Chondrocyte (in vitro differentiated cells): ENCODE results near the gene ZYX. TPM values are rescaled to one million over a fixed set of nuclear protein-coding genes. Genes with fewer than 3 reads are reported as not detected.
"Not testable (repeated sequence)": the region's sequence is repeated elsewhere in the genome, so short reads cannot be mapped to it uniquely, and the experiment has no call there.

Source experiments
- DNase-seq: peaks from one replicate; pipeline ENCODE4 v3.0.0; 2021; ENCODE audit warnings: mixed read lengths, low spot score
- H3K27ac Mint-ChIP-seq: one replicate; pipeline ENCODE4 v1.8.0; 2021; ENCODE audit warnings: mild to moderate bottlenecking, moderate library complexity, mixed read lengths; ENCODE audit not compliant: unreplicated experiment
- H3K27me3 Mint-ChIP-seq: 2 replicates; pipeline ENCODE4 v1.8.0; 2021; ENCODE audit warnings: low read depth, mixed read lengths
- H3K36me3 Mint-ChIP-seq: 2 replicates; pipeline ENCODE4 v1.8.0; 2021; ENCODE audit warnings: low read depth, mixed read lengths
- H3K4me1 Mint-ChIP-seq: 2 replicates; pipeline ENCODE4 v1.8.0; 2021; ENCODE audit warnings: low read depth, mild to moderate bottlenecking, mixed read lengths
- H3K4me3 Mint-ChIP-seq: one replicate; pipeline ENCODE4 v1.8.0; 2021; ENCODE audit warnings: mild to moderate bottlenecking, moderate library complexity, mixed read lengths; ENCODE audit not compliant: unreplicated experiment
- H3K9me3 Mint-ChIP-seq: 2 replicates; pipeline ENCODE4 v1.8.0; 2021; ENCODE audit warnings: low read depth, mixed read lengths
- total RNA-seq: library from RNA; stranded (reverse); gene quantifications from 3 replicates; pipeline ENCODE4 v1.2.1, GENCODE V29; 2021
- TF ChIP-seq, protein P1 (sequence below): fragments of 200-600 bp; sonication (generic); IDR thresholded peaks from 2 replicates; pipeline ENCODE4 v1.5.0; 2021; ENCODE audit warnings: antibody characterized with exemption, mild to moderate bottlenecking, moderate library complexity

Gene ZYX
- total RNA-seq, 1 donor from 2014 or later = 386 TPM

GRCh38 chr7:143415742-143416397 lies 34.7 kb downstream of the ZYX start:
- peaks cover 2% of the 10 kb centered on the region for H3K9me3 Mint-ChIP-seq
- no peak overlapping the region for H3K27ac Mint-ChIP-seq
- TF ChIP-seq, protein P1, sequence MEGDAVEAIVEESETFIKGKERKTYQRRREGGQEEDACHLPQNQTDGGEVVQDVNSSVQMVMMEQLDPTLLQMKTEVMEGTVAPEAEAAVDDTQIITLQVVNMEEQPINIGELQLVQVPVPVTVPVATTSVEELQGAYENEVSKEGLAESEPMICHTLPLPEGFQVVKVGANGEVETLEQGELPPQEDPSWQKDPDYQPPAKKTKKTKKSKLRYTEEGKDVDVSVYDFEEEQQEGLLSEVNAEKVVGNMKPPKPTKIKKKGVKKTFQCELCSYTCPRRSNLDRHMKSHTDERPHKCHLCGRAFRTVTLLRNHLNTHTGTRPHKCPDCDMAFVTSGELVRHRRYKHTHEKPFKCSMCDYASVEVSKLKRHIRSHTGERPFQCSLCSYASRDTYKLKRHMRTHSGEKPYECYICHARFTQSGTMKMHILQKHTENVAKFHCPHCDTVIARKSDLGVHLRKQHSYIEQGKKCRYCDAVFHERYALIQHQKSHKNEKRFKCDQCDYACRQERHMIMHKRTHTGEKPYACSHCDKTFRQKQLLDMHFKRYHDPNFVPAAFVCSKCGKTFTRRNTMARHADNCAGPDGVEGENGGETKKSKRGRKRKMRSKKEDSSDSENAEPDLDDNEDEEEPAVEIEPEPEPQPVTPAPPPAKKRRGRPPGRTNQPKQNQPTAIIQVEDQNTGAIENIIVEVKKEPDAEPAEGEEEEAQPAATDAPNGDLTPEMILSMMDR = no peak
- peaks cover 13% of the 10 kb centered on the region for H3K27me3 Mint-ChIP-seq
- no peak overlapping the region for H3K4me3 Mint-ChIP-seq
- no peak for DNase-seq
- no peaks in the 10 kb centered on the region for H3K36me3 Mint-ChIP-seq
- no peaks in the 10 kb centered on the region for H3K4me1 Mint-ChIP-seq

DNA sequence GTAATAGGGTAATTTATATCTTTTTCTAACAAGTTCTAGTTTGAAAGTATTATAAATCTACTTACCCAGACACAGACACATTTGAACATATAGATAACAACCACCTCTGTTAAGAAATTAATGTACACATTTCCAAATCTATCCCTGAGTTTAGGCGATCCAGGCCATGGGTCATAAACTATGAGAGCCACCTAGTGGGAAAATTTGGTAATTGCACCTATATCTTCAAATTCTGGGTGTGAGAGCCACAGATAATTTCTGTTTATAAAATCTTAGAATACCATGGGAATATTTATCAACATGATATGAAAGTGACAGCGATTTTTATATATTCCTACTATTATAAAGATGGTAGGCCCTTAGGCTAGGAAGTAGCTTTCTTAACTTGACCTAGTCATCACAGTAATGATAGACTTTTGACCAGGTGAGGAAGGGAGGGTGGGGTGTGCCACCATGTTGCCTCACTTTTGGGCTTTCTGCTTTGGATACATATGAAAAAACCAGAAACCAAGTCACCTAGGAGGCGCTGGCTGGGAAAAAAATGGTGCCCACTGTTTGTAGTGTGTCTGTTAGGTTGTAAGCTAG lies 35.5 kb downstream of the ZYX start:
- H3K9me3 Mint-ChIP-seq = peaks cover 2% of the 10 kb centered on the region
- H3K27ac Mint-ChIP-seq = no peak overlapping the region
- H3K36me3 Mint-ChIP-seq = no peaks in the 10 kb centered on the region
- H3K4me3 Mint-ChIP-seq = no peak overlapping the region
- no peaks in the 10 kb centered on the region for H3K4me1 Mint-ChIP-seq
- DNase-seq = no peak
- TF ChIP-seq, protein P1 = peak; percentile 93
- peaks cover 13% of the 10 kb centered on the region for H3K27me3 Mint-ChIP-seq

DNA sequence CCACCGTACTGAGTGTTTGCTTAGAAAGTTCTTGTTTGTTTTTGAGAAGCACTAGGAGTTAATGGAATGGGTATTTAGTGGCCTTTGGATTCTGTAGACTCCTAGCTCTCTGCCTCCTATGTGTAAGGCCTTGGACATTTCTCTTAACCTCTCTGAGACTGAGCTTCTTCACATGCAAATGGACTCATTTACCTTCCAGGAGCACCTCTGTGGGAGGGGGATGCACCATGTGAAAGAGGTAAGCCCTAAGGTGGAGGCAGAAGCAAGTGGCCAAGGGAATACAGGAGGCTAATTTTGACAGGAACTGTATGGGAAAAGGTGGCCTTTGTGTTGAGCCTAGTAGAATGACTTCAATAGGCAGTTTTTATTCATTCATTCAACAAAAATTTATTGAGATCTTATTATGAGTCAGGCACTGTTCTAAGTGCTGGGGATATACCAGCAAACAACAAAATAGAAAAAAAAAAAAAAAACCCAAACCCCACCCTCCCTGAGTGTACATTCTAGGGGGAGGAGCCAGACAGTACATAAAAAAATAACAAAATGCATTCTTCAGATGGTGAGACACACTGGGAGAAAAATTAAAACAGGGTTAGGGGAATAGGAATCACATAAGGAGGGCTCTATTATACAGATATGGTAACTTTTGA lies 36.7 kb downstream of the ZYX start:
- TF ChIP-seq, protein P1 = no peak
- H3K4me1 Mint-ChIP-seq = no peaks in the 10 kb centered on the region
- peaks cover 2% of the 10 kb centered on the region for H3K9me3 Mint-ChIP-seq
- H3K27me3 Mint-ChIP-seq = peaks cover 14% of the 10 kb centered on the region
- no peak overlapping the region for H3K4me3 Mint-ChIP-seq
- no peak for DNase-seq
- no peak overlapping the region for H3K27ac Mint-ChIP-seq
- H3K36me3 Mint-ChIP-seq = no peaks in the 10 kb centered on the region

DNA sequence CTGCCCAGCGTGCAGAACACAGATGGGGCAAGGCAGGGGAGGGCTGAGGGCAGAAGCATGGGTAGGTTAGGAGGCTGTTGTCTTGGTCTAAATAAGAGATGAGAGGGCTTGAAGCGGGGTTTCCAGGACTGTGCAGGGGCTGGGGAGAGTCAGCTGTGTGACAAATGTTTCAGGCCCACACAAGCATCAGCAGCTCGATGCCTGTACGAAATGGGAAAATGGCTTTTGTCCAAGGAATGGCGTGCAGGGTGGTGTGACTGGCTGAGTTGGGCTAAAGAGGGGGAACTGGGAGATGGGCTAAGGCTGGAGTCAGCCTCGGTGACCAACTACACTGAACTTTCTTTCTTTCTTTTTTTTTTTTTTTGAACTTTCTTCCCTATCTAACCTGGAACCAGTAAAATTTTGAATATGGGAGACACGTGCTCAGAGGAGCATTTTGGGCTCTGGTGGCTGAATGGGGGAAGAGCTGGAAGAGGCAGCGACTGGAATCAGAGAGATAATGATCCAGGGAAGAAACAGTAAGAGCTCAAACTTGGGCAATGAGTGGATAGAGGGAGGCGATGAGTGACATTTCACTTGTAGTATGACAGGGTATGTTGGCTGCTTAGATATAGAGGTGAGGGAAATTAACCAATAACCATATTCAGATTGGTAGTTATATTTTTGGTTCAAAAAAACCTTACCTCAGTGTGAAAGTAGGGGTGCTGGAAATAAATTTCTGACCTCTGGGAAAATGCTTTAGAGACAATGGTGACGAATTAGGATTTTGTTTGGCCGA lies 37.7 kb downstream of the ZYX start:
- Mint-ChIP-seq H3K27me3 (peaks cover 14% of the 10 kb centered on the region), H3K36me3 (no peaks in the 10 kb centered on the region), H3K27ac (no peak overlapping the region), H3K4me1 (no peaks in the 10 kb centered on the region), H3K9me3 (peaks cover 2% of the 10 kb centered on the region), H3K4me3 (no peak overlapping the region)
- DNase-seq = no peak
- TF ChIP-seq, protein P1 = no peak

DNA sequence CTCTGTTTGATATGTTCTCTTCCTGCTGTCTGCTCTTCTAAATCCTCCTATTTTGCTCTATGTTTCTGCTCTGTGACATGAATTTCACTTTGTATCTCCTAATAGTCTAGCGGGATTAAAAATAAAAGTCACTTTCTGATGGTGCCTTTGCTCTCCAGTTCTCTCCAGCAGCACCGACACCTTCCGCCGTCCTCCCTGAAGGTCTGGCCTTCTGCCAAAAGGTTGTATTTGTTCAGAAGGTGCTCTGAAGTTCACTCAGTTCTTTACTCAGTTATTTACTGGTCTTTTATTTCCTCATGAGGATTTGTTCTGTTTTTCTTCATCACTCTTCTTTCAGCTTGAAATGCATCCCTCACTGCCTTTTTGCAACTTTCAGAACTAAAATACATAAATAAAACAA lies 38.7 kb downstream of the ZYX start:
- no peaks in the 10 kb centered on the region for H3K4me1 Mint-ChIP-seq
- H3K27ac Mint-ChIP-seq = no peak overlapping the region
- no peaks in the 10 kb centered on the region for H3K36me3 Mint-ChIP-seq
- no peak overlapping the region for H3K4me3 Mint-ChIP-seq
- TF ChIP-seq, protein P1 = no peak
- no peak for DNase-seq
- peaks cover 2% of the 10 kb centered on the region for H3K9me3 Mint-ChIP-seq
- peaks cover 13% of the 10 kb centered on the region for H3K27me3 Mint-ChIP-seq

- H3K4me1 Mint-ChIP-seq, H3K27ac Mint-ChIP-seq: not testable (repeated sequence)
These were observed 39.5 kb downstream of the ZYX start for GRCh38 chr7:143420624-143421023.

More at GRCh38 chr7:143420624-143421023, 39.5 kb downstream of the ZYX start:
- not testable (repeated sequence) for DNase-seq, H3K9me3 Mint-ChIP-seq, H3K36me3 Mint-ChIP-seq, H3K4me3 Mint-ChIP-seq
- peaks cover 12% of the 10 kb centered on the region for H3K27me3 Mint-ChIP-seq
